Measurements from ENCODE around the gene RGPD8. TPM values are rescaled to one million over a fixed set of nuclear protein-coding genes. Genes with fewer than 3 reads are reported as not detected.

RGPD8 gene
- total and polyA plus RNA-seq, 2 of the 13 experiments (the other 11 are each of a cell fraction or from before 2014, with no cell fraction given): 2.3 to 12.8 TPM

DNA sequence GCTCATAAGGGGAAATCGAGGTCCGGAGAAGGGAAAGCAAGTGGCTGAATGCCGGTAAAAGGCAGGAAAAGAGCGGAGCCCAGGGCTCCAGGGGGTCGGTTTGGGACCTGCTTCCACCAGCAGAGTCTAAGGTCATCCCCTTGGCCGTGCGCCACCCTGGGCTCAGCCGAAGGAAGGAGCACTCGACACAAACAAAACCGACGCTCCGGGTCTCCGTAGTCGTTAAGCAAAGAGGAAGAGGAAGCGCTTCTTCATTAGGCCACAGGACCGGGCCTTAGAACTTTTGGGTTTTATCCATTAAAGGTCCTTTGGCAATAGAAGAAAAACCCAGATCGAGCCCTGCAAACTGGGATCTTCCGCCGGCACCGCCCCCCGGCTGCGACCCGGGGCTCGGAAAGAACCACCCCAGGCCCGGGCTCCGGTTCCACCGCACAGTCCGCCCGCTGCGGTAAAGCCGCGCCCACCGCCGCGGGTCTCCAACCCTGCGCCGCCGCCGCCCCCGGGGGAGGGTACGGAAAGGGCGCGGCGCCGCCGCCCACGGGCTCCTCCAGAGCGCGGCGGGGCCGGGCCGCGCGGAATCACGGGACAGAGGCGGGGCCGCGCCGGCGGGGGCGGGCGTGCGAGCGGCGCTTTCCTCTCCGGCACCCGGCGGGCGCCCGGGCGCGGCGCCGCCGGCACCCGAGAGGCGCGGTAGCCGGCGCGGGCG is 48.2 kb upstream of the RGPD8 start, which contains the start of gene TTL (continued):
- TF ChIP-seq, protein P1, sequence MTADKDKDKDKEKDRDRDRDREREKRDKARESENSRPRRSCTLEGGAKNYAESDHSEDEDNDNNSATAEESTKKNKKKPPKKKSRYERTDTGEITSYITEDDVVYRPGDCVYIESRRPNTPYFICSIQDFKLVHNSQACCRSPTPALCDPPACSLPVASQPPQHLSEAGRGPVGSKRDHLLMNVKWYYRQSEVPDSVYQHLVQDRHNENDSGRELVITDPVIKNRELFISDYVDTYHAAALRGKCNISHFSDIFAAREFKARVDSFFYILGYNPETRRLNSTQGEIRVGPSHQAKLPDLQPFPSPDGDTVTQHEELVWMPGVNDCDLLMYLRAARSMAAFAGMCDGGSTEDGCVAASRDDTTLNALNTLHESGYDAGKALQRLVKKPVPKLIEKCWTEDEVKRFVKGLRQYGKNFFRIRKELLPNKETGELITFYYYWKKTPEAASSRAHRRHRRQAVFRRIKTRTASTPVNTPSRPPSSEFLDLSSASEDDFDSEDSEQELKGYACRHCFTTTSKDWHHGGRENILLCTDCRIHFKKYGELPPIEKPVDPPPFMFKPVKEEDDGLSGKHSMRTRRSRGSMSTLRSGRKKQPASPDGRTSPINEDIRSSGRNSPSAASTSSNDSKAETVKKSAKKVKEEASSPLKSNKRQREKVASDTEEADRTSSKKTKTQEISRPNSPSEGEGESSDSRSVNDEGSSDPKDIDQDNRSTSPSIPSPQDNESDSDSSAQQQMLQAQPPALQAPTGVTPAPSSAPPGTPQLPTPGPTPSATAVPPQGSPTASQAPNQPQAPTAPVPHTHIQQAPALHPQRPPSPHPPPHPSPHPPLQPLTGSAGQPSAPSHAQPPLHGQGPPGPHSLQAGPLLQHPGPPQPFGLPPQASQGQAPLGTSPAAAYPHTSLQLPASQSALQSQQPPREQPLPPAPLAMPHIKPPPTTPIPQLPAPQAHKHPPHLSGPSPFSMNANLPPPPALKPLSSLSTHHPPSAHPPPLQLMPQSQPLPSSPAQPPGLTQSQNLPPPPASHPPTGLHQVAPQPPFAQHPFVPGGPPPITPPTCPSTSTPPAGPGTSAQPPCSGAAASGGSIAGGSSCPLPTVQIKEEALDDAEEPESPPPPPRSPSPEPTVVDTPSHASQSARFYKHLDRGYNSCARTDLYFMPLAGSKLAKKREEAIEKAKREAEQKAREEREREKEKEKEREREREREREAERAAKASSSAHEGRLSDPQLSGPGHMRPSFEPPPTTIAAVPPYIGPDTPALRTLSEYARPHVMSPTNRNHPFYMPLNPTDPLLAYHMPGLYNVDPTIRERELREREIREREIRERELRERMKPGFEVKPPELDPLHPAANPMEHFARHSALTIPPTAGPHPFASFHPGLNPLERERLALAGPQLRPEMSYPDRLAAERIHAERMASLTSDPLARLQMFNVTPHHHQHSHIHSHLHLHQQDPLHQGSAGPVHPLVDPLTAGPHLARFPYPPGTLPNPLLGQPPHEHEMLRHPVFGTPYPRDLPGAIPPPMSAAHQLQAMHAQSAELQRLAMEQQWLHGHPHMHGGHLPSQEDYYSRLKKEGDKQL (CRISPR knock-in tag; IDR thresholded peaks at IDR 0.05; ENCODE audit: low read depth): no peak
- TF ChIP-seq ZBTB8A (CRISPR knock-in tag; IDR thresholded peaks at IDR 0.05; ENCODE audit: borderline replicate concordance, low read depth): 0 out of 2 replicates have a peak, but pooled peaks have one; percentile 63
- TF ChIP-seq, protein P2, sequence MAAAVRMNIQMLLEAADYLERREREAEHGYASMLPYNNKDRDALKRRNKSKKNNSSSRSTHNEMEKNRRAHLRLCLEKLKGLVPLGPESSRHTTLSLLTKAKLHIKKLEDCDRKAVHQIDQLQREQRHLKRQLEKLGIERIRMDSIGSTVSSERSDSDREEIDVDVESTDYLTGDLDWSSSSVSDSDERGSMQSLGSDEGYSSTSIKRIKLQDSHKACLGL (CRISPR knock-in tag; IDR thresholded peaks at IDR 0.05): peak; percentile 18; the same call in 1 of the 2 replicates
- no peak for TF ChIP-seq ZNF33B (CRISPR knock-in tag; IDR thresholded peaks at IDR 0.05)
- no peak for TF ChIP-seq ZNF562 (CRISPR knock-in tag; IDR thresholded peaks at IDR 0.05; ENCODE audit: borderline replicate concordance)
- peak; percentile 73; the same call in 1 of the 2 replicates for TF ChIP-seq ZNF782 (CRISPR knock-in tag; IDR thresholded peaks at IDR 0.05; ENCODE audit: borderline replicate concordance)
- TF ChIP-seq ZNF687 (CRISPR knock-in tag; IDR thresholded peaks at IDR 0.05): peak; percentile 0; the same call in 1 of the 2 replicates
- TF ChIP-seq TAF15 (IDR thresholded peaks at IDR 0.05; ENCODE audit: low read depth, low read length, poor library complexity, severe bottlenecking): peak; percentile 72
- TF ChIP-seq AKAP8 (CRISPR knock-in tag; IDR thresholded peaks at IDR 0.05): no peak
- peak; percentile 95; the same call in 1 of the 2 replicates for TF ChIP-seq EED (CRISPR knock-in tag; IDR thresholded peaks at IDR 0.05)
- peak; percentile 51; the same call in 1 of the 2 replicates for TF ChIP-seq MTA1 (CRISPR knock-in tag; IDR thresholded peaks at IDR 0.05; ENCODE audit: borderline replicate concordance)

All from HepG2 (cell line).